Hematopoietic multipotent progenitor cell treated with erythropoietin and hydrocortisone succinate and interleukin-3 and kit ligand, for 6 days (in vitro differentiated cells): ENCODE results near the gene ZGRF1.
"Not testable (repeated sequence)": the region's sequence is repeated elsewhere in the genome, so short reads cannot be mapped to it uniquely, and the experiment has no call there.

Experiments used
- DNase-seq: peaks from one replicate; pipeline ENCODE4 v3.0.0-alpha.2; 2015

Gene ZGRF1

GRCh38 chr4:112636688-112637551 lies at the start of gene ZGRF1, which contains the start of gene LARP7:
TSS of gene ZGRF1 (minus strand) at chr4:112636909. CDS start at chr4:112633176, 3,733 bp downstream.
TSS of gene LARP7 (plus strand) at chr4:112637143. CDS start at chr4:112644670, 7,527 bp downstream.
- peak; percentile 99 for DNase-seq

- no peak for DNase-seq
These were observed 44.3 kb upstream of the ZGRF1 start for GRCh38 chr4:112680996-112681395.

GRCh38 chr4:112677519-112678091 lies 40.9 kb upstream of the ZGRF1 start:
- DNase-seq, result no peak

- no peak for DNase-seq
These were observed 37.7 kb upstream of the ZGRF1 start for GRCh38 chr4:112674376-112674775.

GRCh38 chr4:112673686-112674085 lies 37.0 kb upstream of the ZGRF1 start:
- peak; percentile 79 for DNase-seq

GRCh38 chr4:112673076-112673475 lies 36.4 kb upstream of the ZGRF1 start:
- no peak for DNase-seq

GRCh38 chr4:112668131-112668530 lies 31.4 kb upstream of the ZGRF1 start:
- no peak for DNase-seq

- DNase-seq, result no peak
These were observed 27.9 kb upstream of the ZGRF1 start for GRCh38 chr4:112664611-112665010.

GRCh38 chr4:112656115-112656514 lies 19.4 kb upstream of the ZGRF1 start:
- DNase-seq, result not testable (repeated sequence)

GRCh38 chr4:112655270-112655669 lies 18.6 kb upstream of the ZGRF1 start:
- no peak for DNase-seq

- no peak for DNase-seq
These were observed 15.5 kb upstream of the ZGRF1 start for GRCh38 chr4:112652216-112652615.

GRCh38 chr4:112651641-112652040 lies 14.9 kb upstream of the ZGRF1 start:
- no peak for DNase-seq

- no peak for DNase-seq
These were observed 13.6 kb upstream of the ZGRF1 start for GRCh38 chr4:112650332-112650731.

- no peak for DNase-seq
These were observed 12.3 kb upstream of the ZGRF1 start for GRCh38 chr4:112649055-112649408.

- no peak for DNase-seq
These were observed 11.8 kb upstream of the ZGRF1 start for GRCh38 chr4:112648263-112649054.

GRCh38 chr4:112647785-112648184 lies 11.1 kb upstream of the ZGRF1 start:
- peak; percentile 67 for DNase-seq

- no peak for DNase-seq
These were observed 10.2 kb upstream of the ZGRF1 start for GRCh38 chr4:112646632-112647537.

- DNase-seq, result no peak
These were observed 9.0 kb upstream of the ZGRF1 start for GRCh38 chr4:112645541-112646329.

- DNase-seq, result not testable (repeated sequence)
These were observed 8.2 kb upstream of the ZGRF1 start for GRCh38 chr4:112644595-112645535.

- peak; percentile 63 for DNase-seq
These were observed 5.8 kb upstream of the ZGRF1 start for GRCh38 chr4:112642526-112642925.

GRCh38 chr4:112637552-112637866 lies 800 bp upstream of the ZGRF1 start:
- no peak for DNase-seq
